Stimulated activated CD8-positive, alpha-beta memory T cell treated with anti-CD3 and anti-CD28 coated beads, Interleukin-12 subunit alpha, Interleukin-12 subunit beta, amount 100 ng/mL, for 4 hours (primary cell): ENCODE results near the gene ZDHHC5.
A peak's percentile ranks its signal among the peaks of the same experiment; 100 is the strongest.
"Not testable (repeated sequence)": the region's sequence is repeated elsewhere in the genome, so short reads cannot be mapped to it uniquely, and the experiment has no call there.

ENCODE experiments used
- DNase-seq: peaks from one replicate; pipeline ENCODE4 v3.0.0-alpha.2; 2020; ENCODE audit warnings: low read depth

Gene ZDHHC5

GRCh38 chr11:57644748-57645688 is 22.9 kb upstream of the ZDHHC5 start:
- DNase-seq = peak; percentile 62

- no peak for DNase-seq
Measured at GRCh38 chr11:57645689-57646085, 22.2 kb upstream of the ZDHHC5 start.

GRCh38 chr11:57646194-57646798 is 21.6 kb upstream of the ZDHHC5 start:
- DNase-seq = no peak

GRCh38 chr11:57646799-57647303 is 21.1 kb upstream of the ZDHHC5 start:
- DNase-seq = no peak

GRCh38 chr11:57647372-57647771 is 20.5 kb upstream of the ZDHHC5 start:
- DNase-seq = no peak

GRCh38 chr11:57647960-57648800 is 19.7 kb upstream of the ZDHHC5 start:
- no peak for DNase-seq

GRCh38 chr11:57648801-57649735 is 18.8 kb upstream of the ZDHHC5 start:
- DNase-seq = no peak

- peak; percentile 50 for DNase-seq
Measured at GRCh38 chr11:57649826-57650738, 17.8 kb upstream of the ZDHHC5 start, which contains the start of gene YPEL4. YPEL4 (minus strand) TSS chr11:57649912; CDS start chr11:57647107, 2,805 bp downstream.

GRCh38 chr11:57650739-57651090 is 17.2 kb upstream of the ZDHHC5 start:
- DNase-seq = no peak

- DNase-seq = no peak
Measured at GRCh38 chr11:57651408-57651807, 16.5 kb upstream of the ZDHHC5 start.

GRCh38 chr11:57652230-57652629 is 15.7 kb upstream of the ZDHHC5 start:
- DNase-seq = not testable (repeated sequence)

- no peak for DNase-seq
Measured at GRCh38 chr11:57652662-57653061, 15.3 kb upstream of the ZDHHC5 start.

GRCh38 chr11:57653163-57653562 is 14.8 kb upstream of the ZDHHC5 start:
- DNase-seq = no peak

- DNase-seq = no peak
Measured at GRCh38 chr11:57656885-57657193, 11.1 kb upstream of the ZDHHC5 start.

- peak; percentile 99 for DNase-seq
Measured at GRCh38 chr11:57657194-57658022, 10.5 kb upstream of the ZDHHC5 start, which contains the start of gene CLP1. CLP1 (plus strand) TSS chr11:57657762; CDS start chr11:57659477, 1,715 bp downstream.

- no peak for DNase-seq
Measured at GRCh38 chr11:57658023-57658361, 9.9 kb upstream of the ZDHHC5 start.

- DNase-seq = no peak
Measured at GRCh38 chr11:57659669-57660068, 8.2 kb upstream of the ZDHHC5 start.

GRCh38 chr11:57662893-57663292 is 5.0 kb upstream of the ZDHHC5 start:
- no peak for DNase-seq

GRCh38 chr11:57663975-57664374 is 3.9 kb upstream of the ZDHHC5 start:
- no peak for DNase-seq
